Motor neuron (in vitro differentiated cells): ENCODE measurements around the gene GPR50. TPM values are rescaled to one million over a fixed set of nuclear protein-coding genes. Genes with fewer than 3 reads are reported as not detected.
A peak's percentile ranks its signal among the peaks of the same experiment; 100 is the strongest.

Source experiments
- ATAC-seq, 8 experiments: fragments of 200-7000 bp; cut with Tn5 transposase; replicated peaks in 6 of 8; 2 replicates each; pipeline ENCODE4 v1.8.0; 2021; ENCODE audit warnings: mild to moderate bottlenecking in 8 of 8, moderate library complexity in 8 of 8
- H3K27ac ChIP-seq, 2 donors: fragments of 250-450 bp; sonication (Bioruptor Pico); 2 replicates each; pipeline ENCODE4 v1.9.0; 2021; ENCODE audit warnings: antibody characterized with exemption in 2 of 2, mild to moderate bottlenecking in 2 of 2, moderate library complexity in 1 of 2
- H3K4me1 ChIP-seq, 2 donors: fragments of 250-450 bp; sonication (Bioruptor Pico); replicated peaks in 1 of 2; 2 replicates each; pipeline ENCODE4 v1.6.1; 2021; ENCODE audit warnings: antibody characterized with exemption in 2 of 2, mild to moderate bottlenecking in 2 of 2, moderate library complexity in 1 of 2
- H3K4me3 ChIP-seq, 5 donors: fragments of 250-450 bp; sonication (Bioruptor Pico); 2 replicates each; pipeline ENCODE4 v1.9.0; 2021; ENCODE audit warnings: antibody characterized with exemption in 5 of 5, mild to moderate bottlenecking in 5 of 5, moderate library complexity in 4 of 5
- WGBS, 10 experiments: fragments of 450-650 bp; shearing (Covaris generic); methylation state at CpG; one replicate each; pipeline ENCODE4 v1.0.0; 2022; 5-methylcytosine and 5-hydroxymethylcytosine counted together
- in situ Hi-C, 9 experiments: fragments of 400-800 bp; cut with MboI; loops; one replicate each; pipeline ENCODE4 v1.15.0; 2021; ENCODE audit warnings: low sequenced_read_pairs in 9 of 9, low pct_unique_long_range_greater_than_20kb in 2 of 9; ENCODE audit not compliant: unreplicated experiment in 9 of 9
- total RNA-seq, 8 experiments: library from RNA; unstranded; fragments of 300-600 nt; gene quantifications; 2 replicates each; pipeline versions ENCODE4 v1.2.3 to v1.2.4, GENCODE V29; 2022

Gene GPR50
- 10 to 100 TPM in 1 of 8 experiments, 1 to 10 TPM in 2, under 1 TPM in 3, not detected in 2; 0.14 to 19.0 (median 1.2) TPM for total RNA-seq

DNA sequence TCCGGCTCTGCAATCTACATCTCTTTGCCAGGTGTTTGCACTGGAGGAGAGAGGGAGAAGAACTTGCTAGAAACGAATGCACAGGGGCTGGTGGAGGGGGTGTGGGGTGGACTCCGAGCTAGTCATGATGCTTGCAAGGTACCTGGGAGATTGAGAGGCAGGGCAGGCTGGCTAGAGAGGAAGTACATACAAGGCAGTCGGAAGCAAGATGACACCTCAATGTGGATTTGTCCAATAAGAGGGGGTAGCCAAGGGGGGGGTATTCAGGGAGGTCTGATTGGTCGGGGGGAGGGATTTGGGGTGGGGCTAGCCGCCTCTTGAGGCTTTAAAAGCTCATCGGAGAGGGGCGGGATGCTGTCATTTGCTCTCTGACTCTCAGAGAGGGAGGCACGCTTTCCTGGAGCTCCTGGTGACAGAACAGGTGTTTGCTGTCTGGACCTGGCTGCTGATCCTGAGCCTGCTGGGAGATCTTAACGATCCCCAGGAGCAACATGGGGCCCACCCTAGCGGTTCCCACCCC lies at the start of gene GPR50:
Gene GPR50 (plus strand): TSS at position 354 of the 520 bp plus-strand sequence. CDS start 138 bp downstream, at position 492.
- no peak within 1 kb of the TSS for H3K27ac ChIP-seq
- peak within 1 kb of the TSS; percentile 16 to 32 (median 28) for H3K4me3 ChIP-seq
- WGBS, 10 experiments, result 0 to 10% methylated on average over 1 to 2 of the region's 11 CpGs; no CpG with 5 or more reads in 8 of the 10 experiments
- peak in 4 of 8 experiments; percentile 49 to 64 (median 54) for ATAC-seq
- H3K4me1 ChIP-seq, result peaks cover 0 to 3% of the 10 kb centered on the region in 2 donors
- in situ Hi-C loops, result loop anchor here in 1 of 9 experiments (25.0 kb wide), 1 partner anchor 186 kb away; no protein-coding TSS in a partner anchor

DNA sequence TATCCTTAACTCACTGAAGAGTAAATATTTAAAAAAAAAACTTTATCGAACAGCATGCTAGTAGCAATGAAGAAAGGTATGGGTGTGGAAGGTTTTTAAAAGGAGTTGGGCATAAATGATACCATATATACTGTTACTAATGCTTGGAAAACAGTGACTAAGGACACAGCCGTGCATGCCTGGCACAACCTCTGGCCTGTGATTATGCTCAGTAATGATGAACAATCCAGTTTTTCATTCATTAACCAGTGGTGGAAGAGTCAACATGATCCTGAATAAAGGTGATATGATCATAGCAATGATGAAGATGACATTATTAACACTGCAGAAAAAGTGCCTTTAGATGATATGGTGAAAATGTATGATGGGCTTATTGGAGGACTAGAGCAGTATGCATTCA lies 43.9 kb upstream of the GPR50 start:
- H3K4me3 ChIP-seq, result no peak overlapping the region
- in situ Hi-C loops, result no loop called here
- no peak overlapping the region for H3K27ac ChIP-seq
- 0 to 100% (median 17%) methylated on average over 1 to 2 of the region's 2 CpGs; no CpG with 5 or more reads in 5 of the 10 experiments for WGBS, 10 experiments
- no peaks in the 10 kb centered on the region for H3K4me1 ChIP-seq
- no peak for ATAC-seq

DNA sequence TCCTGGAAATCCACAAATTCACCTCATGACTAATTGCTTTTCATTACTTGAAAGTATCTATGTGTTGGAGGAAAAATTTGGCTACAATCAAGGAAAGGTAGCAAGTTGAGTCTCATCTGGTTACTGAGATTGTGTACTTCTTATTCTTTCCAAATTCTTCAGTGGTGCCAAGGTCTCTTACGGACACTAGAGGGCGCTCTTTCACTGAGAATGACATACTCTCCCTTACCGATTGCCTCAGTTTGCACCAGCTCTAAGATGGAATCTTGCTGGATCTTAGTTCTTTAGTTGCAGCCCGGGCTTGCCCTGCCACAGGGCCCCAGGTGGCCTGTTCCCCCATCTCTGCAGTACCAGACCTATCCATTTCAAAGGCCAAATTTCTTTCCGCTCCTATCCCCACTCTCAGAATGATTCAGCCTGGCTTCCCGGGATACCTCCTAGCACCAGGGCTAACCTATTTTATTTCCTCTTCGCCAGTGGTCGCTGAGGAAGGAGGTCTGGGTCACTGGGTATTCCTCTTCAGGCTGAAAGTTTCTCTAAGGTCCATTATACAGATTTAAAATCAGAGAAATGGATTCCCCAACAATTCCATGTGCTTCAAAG lies 24.6 kb upstream of the GPR50 start:
- ATAC-seq, result peak; percentile 57 to 85 (median 66)
- H3K4me3 ChIP-seq, result no peak overlapping the region
- in situ Hi-C loops, result loop anchor here in 4 of 9 experiments (10.0 to 25.0 kb wide), 4 partner anchors 211 to 536 kb away; partner anchors contain the start of gene PRRG3 (in 3 of the 4)
- no peak overlapping the region for H3K27ac ChIP-seq
- WGBS, 10 experiments, result 37% methylated on average over 7 of the region's 8 CpGs; no CpG with 5 or more reads in 9 of the 10 experiments
- H3K4me1 ChIP-seq, result no peaks in the 10 kb centered on the region

DNA sequence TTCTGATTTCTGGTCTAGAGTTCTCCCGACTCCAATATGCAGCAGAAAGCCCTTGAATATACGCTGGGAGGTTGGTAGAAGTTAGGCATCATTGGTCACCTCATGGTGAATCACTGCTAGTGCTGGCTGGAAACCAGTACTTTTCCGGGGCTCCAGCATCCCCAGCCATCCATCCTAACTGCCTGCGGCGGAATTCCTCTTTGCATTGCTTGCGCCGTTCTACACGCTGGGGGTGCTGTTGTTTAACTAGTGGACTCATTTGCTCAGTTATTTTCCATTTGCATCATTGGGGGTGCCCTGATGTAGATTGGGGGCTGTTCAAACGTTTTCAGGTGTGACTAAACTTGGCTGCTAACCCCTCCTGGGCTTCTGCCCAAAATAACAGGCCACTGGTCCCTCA lies 23.3 kb upstream of the GPR50 start:
- no peaks in the 10 kb centered on the region for H3K4me1 ChIP-seq
- H3K4me3 ChIP-seq, result no peak overlapping the region
- peak in 5 of 8 experiments; percentile 21 to 82 (median 75) for ATAC-seq
- in situ Hi-C loops, result loop anchor here in 4 of 9 experiments (10.0 to 25.0 kb wide), 4 partner anchors 209 to 534 kb away; partner anchors contain the start of gene PRRG3 (in 3 of the 4)
- no peak overlapping the region for H3K27ac ChIP-seq
- 0 to 40% (median 18%) methylated on average over 1 to 5 of the region's 9 CpGs; no CpG with 5 or more reads in 5 of the 10 experiments for WGBS, 10 experiments

DNA sequence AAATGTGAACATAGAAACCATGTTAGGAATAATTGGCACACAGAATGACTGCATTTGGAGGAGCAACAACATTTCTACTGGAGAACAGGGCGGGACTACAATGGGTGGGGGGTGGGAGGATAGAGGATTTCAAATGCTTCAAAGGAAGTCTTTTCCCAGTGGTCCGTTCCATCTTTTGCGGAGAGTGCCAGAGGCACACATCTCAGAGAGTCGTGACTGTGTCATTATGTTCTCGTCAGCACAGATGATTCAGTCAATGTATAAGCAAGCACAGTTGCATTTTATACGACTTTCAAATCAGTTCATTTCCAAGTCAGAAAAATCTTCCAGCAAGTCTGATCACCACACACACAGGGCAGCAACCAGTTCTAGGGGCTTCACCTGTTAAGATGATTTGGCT lies 22.7 kb upstream of the GPR50 start:
- WGBS, 10 experiments, result 60% methylated on average over 1 of the region's 6 CpGs; no CpG with 5 or more reads in 9 of the 10 experiments
- Histone ChIP-seq H3K27ac (no peak overlapping the region), H3K4me1 (no peaks in the 10 kb centered on the region), H3K4me3 (no peak overlapping the region)
- in situ Hi-C loops, result loop anchor here in 4 of 9 experiments (10.0 to 25.0 kb wide), 4 partner anchors 209 to 534 kb away; partner anchors contain the start of gene PRRG3 (in 3 of the 4)
- peak in 7 of 8 experiments; percentile 16 to 79 (median 47) for ATAC-seq

DNA sequence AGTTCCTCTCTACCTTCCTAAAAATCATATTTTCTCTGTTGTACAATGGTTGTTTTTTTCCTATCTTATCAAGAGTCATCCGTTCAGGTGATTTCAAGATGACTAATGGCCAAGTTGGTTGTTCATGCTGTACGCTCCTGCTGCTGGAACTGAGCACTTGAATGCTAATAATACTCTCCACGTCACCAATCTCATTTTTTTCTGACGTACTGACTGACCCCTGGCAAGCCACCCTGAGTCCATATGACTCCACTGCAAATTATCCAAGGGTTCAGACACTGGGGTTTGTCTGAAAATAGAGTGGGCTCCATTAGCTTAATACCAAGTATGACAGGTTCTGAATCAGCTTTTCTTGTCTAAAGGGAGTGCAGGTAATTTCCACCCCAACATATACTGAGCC lies 21.1 kb upstream of the GPR50 start:
- WGBS, 10 experiments, result 0 to 90% (median 19%) methylated on average over 1 to 4 of the region's 4 CpGs; no CpG with 5 or more reads in 4 of the 10 experiments
- Histone ChIP-seq H3K4me3 (no peak overlapping the region), H3K27ac (no peak overlapping the region), H3K4me1 (no peaks in the 10 kb centered on the region)
- ATAC-seq, result peak in 1 of 8 experiments; percentile 61
- in situ Hi-C loops, result loop anchor here in 4 of 9 experiments (10.0 to 25.0 kb wide), 4 partner anchors 207 to 532 kb away; partner anchors contain the start of gene PRRG3 (in 3 of the 4)

DNA sequence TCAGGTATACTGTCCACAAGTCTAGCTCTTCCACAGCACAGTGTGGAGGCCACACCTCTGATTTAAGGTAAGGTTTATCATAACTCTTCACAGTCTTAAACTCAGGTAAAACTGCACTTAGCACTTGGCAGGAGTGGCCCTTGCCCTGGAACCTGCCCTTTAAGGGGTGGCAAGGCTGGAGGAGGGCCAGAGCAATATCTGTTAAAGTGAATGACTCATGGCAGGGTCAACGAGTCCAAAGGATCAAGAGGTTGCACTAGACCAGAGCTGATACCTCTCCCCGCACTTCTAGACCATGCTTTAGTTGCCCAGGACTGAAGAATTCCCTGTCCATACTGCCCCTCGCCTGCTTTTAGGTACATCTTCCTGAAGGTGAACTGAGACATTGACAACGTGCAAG lies 14.7 kb upstream of the GPR50 start:
- no peak overlapping the region for H3K27ac ChIP-seq
- no peaks in the 10 kb centered on the region for H3K4me1 ChIP-seq
- no peak overlapping the region for H3K4me3 ChIP-seq
- no peak for ATAC-seq
- WGBS, 10 experiments, result 0 to 100% (median 36%) methylated on average over 1 to 4 of the region's 4 CpGs; no CpG with 5 or more reads in 7 of the 10 experiments
- in situ Hi-C loops, result loop anchor here in 4 of 9 experiments (25.0 kb wide), 3 partner anchors 201 to 526 kb away; partner anchors contain the start of gene PRRG3 (in 3 of the 4)

DNA sequence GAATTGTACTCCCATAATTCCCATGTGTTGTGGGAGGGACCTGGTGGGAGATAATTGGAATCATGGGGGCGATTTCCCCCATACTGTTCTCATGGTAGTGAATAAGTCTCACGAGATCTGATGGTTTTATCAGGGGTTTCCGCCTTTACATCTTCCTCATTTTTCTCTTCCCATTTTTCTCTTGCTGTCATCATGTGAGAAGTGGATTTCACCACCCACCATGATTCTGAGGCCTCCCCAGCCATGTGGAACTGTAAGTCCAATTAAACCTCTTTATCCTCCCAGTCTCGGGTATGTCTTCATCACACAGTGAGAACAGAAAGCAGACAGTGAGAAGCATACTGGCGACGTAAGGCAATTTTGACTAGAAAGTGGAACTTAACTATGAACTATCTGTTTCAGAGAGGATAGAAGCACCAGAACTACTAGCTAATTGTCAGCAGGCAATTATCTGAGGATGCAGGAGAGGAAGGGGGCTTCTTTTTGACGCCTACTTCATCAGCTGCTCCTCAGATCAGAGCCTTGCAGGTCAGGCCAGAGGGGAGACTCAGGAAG lies 8.5 kb upstream of the GPR50 start:
- H3K4me3 ChIP-seq, result no peak overlapping the region
- ATAC-seq, result no peak
- 57 to 100% (median 64%) methylated on average over 1 to 5 of the region's 7 CpGs; no CpG with 5 or more reads in 5 of the 10 experiments for WGBS, 10 experiments
- H3K4me1 ChIP-seq, result no peaks in the 10 kb centered on the region
- in situ Hi-C loops, result loop anchor here in 4 of 9 experiments (25.0 kb wide), 3 partner anchors 194 to 519 kb away; partner anchors contain the start of gene PRRG3 (in 3 of the 4)
- H3K27ac ChIP-seq, result no peak overlapping the region

DNA sequence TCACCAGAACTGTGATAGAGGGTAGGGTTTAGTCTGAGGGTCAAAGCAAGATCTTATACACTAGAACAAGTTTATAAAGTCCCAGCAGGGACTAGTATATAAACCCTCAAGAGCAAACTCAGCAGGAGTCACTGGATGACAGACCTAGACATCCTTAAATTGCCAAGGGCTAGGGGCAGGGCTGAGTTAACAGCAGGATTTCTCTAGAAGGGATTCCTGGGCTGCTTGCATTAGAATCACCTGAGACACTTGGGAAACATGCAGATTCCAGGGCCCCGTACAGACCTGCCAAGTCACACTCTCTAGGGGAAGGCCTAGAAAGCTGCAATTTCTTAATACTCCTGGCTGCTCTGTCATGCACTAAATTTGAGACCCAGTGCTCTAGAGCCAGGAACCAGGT lies 6.6 kb upstream of the GPR50 start:
- H3K27ac ChIP-seq, result no peak overlapping the region
- WGBS, 10 experiments, result no CpG with 5 or more reads among the region's 1 CpG
- ATAC-seq, result no peak
- no peak overlapping the region for H3K4me3 ChIP-seq
- H3K4me1 ChIP-seq, result no peaks in the 10 kb centered on the region
- in situ Hi-C loops, result loop anchor here in 4 of 9 experiments (25.0 kb wide), 3 partner anchors 193 to 518 kb away; partner anchors contain the start of gene PRRG3 (in 3 of the 4)

DNA sequence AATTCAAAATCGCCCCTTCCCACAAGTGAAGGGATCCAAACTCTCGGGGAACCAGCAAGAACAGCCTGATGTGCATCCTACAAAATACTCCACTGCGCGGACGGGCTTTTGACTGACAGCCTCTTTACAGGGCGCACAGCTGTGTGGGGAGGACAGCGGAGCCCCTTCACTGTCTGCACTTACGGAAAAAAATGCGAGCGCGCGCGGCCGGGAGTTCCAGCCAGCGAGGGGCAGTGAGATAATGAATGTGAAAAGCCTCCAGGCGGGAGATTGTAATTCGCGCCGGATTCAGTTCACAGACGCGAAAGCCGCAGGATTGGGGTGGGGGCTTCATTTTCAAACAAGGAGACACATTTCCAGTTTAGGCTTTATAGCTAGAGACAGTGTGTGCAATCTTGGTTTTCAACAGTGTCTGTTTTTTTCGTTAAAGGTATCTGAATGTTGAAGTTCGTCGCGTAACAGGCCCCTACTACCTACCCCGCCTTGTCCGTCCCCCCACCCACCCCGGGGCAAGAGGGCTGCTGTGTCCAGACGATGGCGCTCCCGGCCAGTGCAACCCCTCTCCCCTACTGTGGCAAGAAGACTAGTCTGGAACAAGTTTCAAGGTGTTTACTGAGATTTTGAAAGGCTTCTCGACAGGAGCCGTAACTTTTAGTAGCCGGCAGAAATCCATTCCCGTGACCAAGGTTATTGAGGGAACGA lies 1.7 kb upstream of the GPR50 start:
- in situ Hi-C loops, result loop anchor here in 4 of 9 experiments (25.0 kb wide), 3 partner anchors 188 to 513 kb away; partner anchors contain the start of gene PRRG3 (in 3 of the 4)
- Histone ChIP-seq H3K27ac (no peak overlapping the region), H3K4me1 (peaks cover 0 to 3% of the 10 kb centered on the region in 2 donors), H3K4me3 (peak overlapping the region in 4 of 5 donors; percentile 6 to 21 (median 16))
- WGBS, 10 experiments, result 0 to 60% (median 38%) methylated on average over 1 to 3 of the region's 37 CpGs; no CpG with 5 or more reads in 7 of the 10 experiments
- ATAC-seq, result peak in 5 of 8 experiments; percentile 22 to 68 (median 42)

DNA sequence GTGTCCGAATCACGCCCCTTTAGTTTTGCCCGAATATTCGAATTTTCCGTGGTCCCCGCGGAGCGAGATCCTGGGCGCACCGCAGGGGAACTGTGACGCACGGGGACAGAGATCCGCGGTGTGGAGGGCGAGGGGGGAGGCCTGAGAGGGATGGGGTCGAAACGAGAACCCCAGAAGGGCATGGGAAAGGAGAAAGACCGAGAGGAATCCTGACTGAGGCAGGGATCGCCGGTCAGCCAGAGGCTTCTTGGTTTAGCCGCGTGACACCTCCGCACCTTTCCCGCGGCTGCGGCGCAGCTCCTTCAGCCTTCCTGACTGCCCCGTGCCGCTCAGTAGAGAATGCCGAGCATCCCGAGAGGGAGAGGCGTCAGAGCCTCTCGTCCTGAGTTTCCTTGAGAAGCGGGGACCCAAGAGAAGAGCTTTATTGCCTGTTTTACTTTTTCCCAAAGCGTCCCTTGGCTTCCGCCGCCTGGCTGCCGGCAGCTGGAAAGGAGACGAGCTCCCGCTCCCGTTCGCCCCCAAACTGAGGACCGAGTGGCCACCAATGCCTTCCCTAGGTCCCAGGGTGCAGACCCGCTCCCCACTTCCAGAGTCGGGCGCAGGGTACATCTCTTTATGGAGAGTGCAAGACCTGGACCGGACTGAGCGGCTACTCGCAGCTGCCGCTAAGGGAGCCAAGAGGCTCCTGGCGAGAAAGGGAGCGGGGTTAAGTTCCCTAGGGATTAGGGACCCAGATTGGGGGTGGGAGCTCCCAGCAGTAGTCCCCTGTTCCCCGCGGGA lies 911 bp upstream of the GPR50 start:
- in situ Hi-C loops, result loop anchor here in 1 of 9 experiments (25.0 kb wide), 1 partner anchor 187 kb away; no protein-coding TSS in a partner anchor
- Histone ChIP-seq H3K4me1 (peaks cover 0 to 3% of the 10 kb centered on the region in 2 donors), H3K4me3 (peak overlapping the region; percentile 6 to 21 (median 20)), H3K27ac (no peak overlapping the region)
- 0 to 23% methylated on average over 2 to 20 of the region's 54 CpGs; no CpG with 5 or more reads in 8 of the 10 experiments for WGBS, 10 experiments
- peak in 3 of 8 experiments; percentile 4 to 29 (median 6) for ATAC-seq
